HepG2 (cell line): ENCODE data around the gene ZDHHC19. TPM values are rescaled to one million over a fixed set of nuclear protein-coding genes. Genes with fewer than 3 reads are reported as not detected.
A peak's percentile ranks its signal among the peaks of the same experiment; 100 is the strongest.

Source experiments
- ATAC-seq: fragments of 200-7000 bp; cut with Tn5 transposase; 3 replicates; pipeline ENCODE4 v1.9.1; 2020; ENCODE audit warnings: mild to moderate bottlenecking, moderate library complexity
- BruUV-seq: library from RNA; stranded (reverse); fragments of 400-500 nt; replicated peaks from 2 replicates; lab custom pipeline; 2021; lab: Mats Ljungman, UMichigan
- CTCF ChIA-PET: fragments of 300-600 bp; formaldehyde crosslinking; extraction: SDS; loops from one replicate; lab custom pipeline; 2021; ENCODE audit warnings: low total read pairs, inconsistent platforms, low intra/inter-chr PET ratio; lab: Yijun Ruan, JAX
- POLR2A ChIA-PET: fragments of 350-600 bp; sonication (Branson Sonifier 250); formaldehyde crosslinking; loops from one replicate; lab custom pipeline; 2020; ENCODE audit warnings: antibody characterized with exemption, inconsistent platforms; lab: Yijun Ruan, JAX
- DNase-seq: peaks from one replicate; pipeline ENCODE4 v3.0.0-alpha.2; 2015; ENCODE audit warnings: low spot score
- FAIRE-seq: peaks from 3 replicates; lab custom pipeline; 2011; peaks lifted over from hg19 to GRCh38; lab: Jason Lieb, UNC
- H2AFZ ChIP-seq: one replicate; pipeline ENCODE4 v1.6.1; 2011; ENCODE audit warnings: low read length, inconsistent platforms
- H3K27ac ChIP-seq: fragments of 300-600 bp; 3 replicates; pipeline ENCODE4 v1.8.0; 2011; ENCODE audit warnings: mixed run types, mild to moderate bottlenecking, mixed read lengths, low read length, inconsistent platforms; ENCODE audit not compliant: insufficient read depth; ENCODE audit errors: extremely low read length
- H3K27me3 ChIP-seq, 2 experiments: fragments of 200-600 bp in 1 of 2; 2 replicates in 1 of 2; 3 replicates in 1 of 2; pipeline versions ENCODE4 v1.6.0 to v1.8.0; 2011; ENCODE audit warnings: low read length in 2 of 2, mild to moderate bottlenecking in 2 of 2, moderate library complexity in 2 of 2, inconsistent platforms in 1 of 2; ENCODE audit not compliant: insufficient read depth in 2 of 2, control insufficient read depth in 1 of 2
- H3K36me3 ChIP-seq, 2 experiments: fragments of 200-600 bp in 1 of 2; replicated peaks in 1 of 2; 2 replicates in 1 of 2; 3 replicates in 1 of 2; pipeline versions ENCODE4 v1.5.1 to v1.8.0; 2011; ENCODE audit warnings: low read length in 2 of 2, inconsistent platforms in 1 of 2; ENCODE audit not compliant: insufficient read depth in 2 of 2, control insufficient read depth in 1 of 2
- H3K4me1 ChIP-seq: 2 replicates; pipeline ENCODE4 v1.5.1; 2012; ENCODE audit warnings: low read length, inconsistent platforms; ENCODE audit not compliant: insufficient read depth
- H3K4me2 ChIP-seq: 2 replicates; pipeline ENCODE4 v1.6.0; 2011; ENCODE audit warnings: low read depth, low read length, inconsistent platforms
- H3K4me3 ChIP-seq, 3 experiments: fragments of 200-600 bp in 1 of 3; sonication (generic), shearing (Covaris generic) in 1 of 3; replicated peaks in 1 of 3; 2 replicates each; pipeline ENCODE4 v1.5.1; 2011 to 2016; ENCODE audit warnings: low read length in 3 of 3, inconsistent platforms in 2 of 3, low read depth in 2 of 3, mild to moderate bottlenecking in 2 of 3, control low read depth in 1 of 3, mixed read lengths in 1 of 3; ENCODE audit not compliant: insufficient read depth in 1 of 3
- H3K79me2 ChIP-seq: one replicate; pipeline ENCODE4 v1.6.1; 2011; ENCODE audit warnings: low read length, inconsistent platforms; ENCODE audit not compliant: insufficient read depth
- H3K9ac ChIP-seq: 2 replicates; pipeline ENCODE4 v1.6.0; 2011; ENCODE audit warnings: mild to moderate bottlenecking, low read depth, low read length, inconsistent platforms; ENCODE audit not compliant: insufficient read depth
- H3K9me3 ChIP-seq: 2 replicates; pipeline ENCODE4 v1.5.1; 2012; ENCODE audit warnings: mild to moderate bottlenecking, low read length
- H4K20me1 ChIP-seq: 2 replicates; pipeline ENCODE4 v1.6.0; 2011; ENCODE audit warnings: inconsistent platforms, mild to moderate bottlenecking, low read length, moderate library complexity; ENCODE audit not compliant: insufficient read depth
- ARNT2 ChIP-seq: sonication (generic); formaldehyde crosslinking; IDR thresholded peaks from 2 replicates; pipeline ENCODE4 v1.8.0; 2022; ENCODE audit warnings: mild to moderate bottlenecking, low read depth, missing genetic modification reagents, moderate library complexity
- DNMT3B ChIP-seq: conservative IDR thresholded peaks from 2 replicates; pipeline ENCODE4 v1.6.1; 2016; ENCODE audit warnings: missing biosample characterization, control low read depth
- FOXC1 ChIP-seq: sonication (generic); formaldehyde crosslinking; IDR thresholded peaks from 2 replicates; pipeline ENCODE4 v1.8.0; 2022; ENCODE audit warnings: mild to moderate bottlenecking, missing genetic modification reagents, borderline replicate concordance
- LCORL ChIP-seq, 2 experiments: fragments of 450-650 bp in 1 of 2; sonication (generic) in 1 of 2; formaldehyde crosslinking in 1 of 2; IDR thresholded peaks; 2 replicates each; pipeline versions ENCODE4 v1.5.0 to v1.6.1; 2017 to 2020; ENCODE audit warnings: antibody characterized with exemption in 1 of 2, missing genetic modification reagents in 1 of 2
- MAFG ChIP-seq: sonication (generic); formaldehyde crosslinking; IDR thresholded peaks from 2 replicates; pipeline ENCODE4 v1.5.1; 2020; ENCODE audit warnings: mild to moderate bottlenecking, missing genetic modification reagents
- NFYB ChIP-seq: sonication (generic); formaldehyde crosslinking; IDR thresholded peaks from 2 replicates; pipeline ENCODE4 v1.4.0; 2020; ENCODE audit warnings: missing genetic modification reagents
- NRL ChIP-seq: sonication (generic); formaldehyde crosslinking; IDR thresholded peaks from 2 replicates; pipeline ENCODE4 v1.5.0; 2020; ENCODE audit warnings: missing genetic modification reagents, mild to moderate bottlenecking, moderate library complexity, borderline replicate concordance
- SATB2 ChIP-seq: sonication (generic); formaldehyde crosslinking; IDR thresholded peaks from 2 replicates; pipeline ENCODE4 v1.5.0; 2020; ENCODE audit warnings: missing genetic modification reagents
- SRF ChIP-seq: IDR thresholded peaks from 2 replicates; pipeline ENCODE4 v1.6.1; 2011; ENCODE audit warnings: mild to moderate bottlenecking, low read depth, low read length, moderate library complexity
- TBL1XR1 ChIP-seq: fragments of 150-350 bp; IDR thresholded peaks from 2 replicates; pipeline ENCODE4 v1.6.1; 2014; ENCODE audit warnings: borderline replicate concordance, low read length; ENCODE audit not compliant: partially characterized antibody
- ZNF326 ChIP-seq: sonication (generic); formaldehyde crosslinking; IDR thresholded peaks from 2 replicates; pipeline ENCODE4 v1.4.0; 2020; ENCODE audit warnings: missing genetic modification reagents, borderline replicate concordance
- ZSCAN25 ChIP-seq: sonication (generic); formaldehyde crosslinking; IDR thresholded peaks from 2 replicates; pipeline ENCODE4 v1.8.0; 2022; ENCODE audit warnings: mild to moderate bottlenecking, missing genetic modification reagents
- WGBS: methylation state at CpG from one replicate; pipeline ENCODE4 v1.1.6; 2017; ENCODE audit warnings: low lambda C conversion rate; 5-methylcytosine and 5-hydroxymethylcytosine counted together
- in situ Hi-C: cut with HindIII; loops from 2 replicates; pipeline ENCODE4 v1.10.0; 2017; ENCODE audit warnings: low pct_unique_long_range_greater_than_20kb; ENCODE audit not compliant: extremely low pct_ligation_motif_present
- intact Hi-C: fragments of 100-400 bp; cut with micrococcal nuclease; formaldehyde crosslinking; loops from one replicate; pipeline ENCODE4 v1.10.0; 2022; ENCODE audit not compliant: unreplicated experiment
- polyA plus RNA-seq, 8 experiments: library from polyadenylated mRNA; depleted of rRNA in 3 of 8; stranded (reverse) in 7 of 8; unstranded in 1 of 8; fragments of >200 nt; fragmentation: Illumina TruSeq in 4 of 8; extraction: Trizol in 4 of 8; gene quantifications; 2 replicates each; pipeline versions ENCODE4 v1.2.1 to v1.2.3, GENCODE V29; 2011 to 2016; ENCODE audit warnings: low read depth in 4 of 8, missing spikeins in 1 of 8, mixed read lengths in 1 of 8; ENCODE audit not compliant: insufficient read depth in 1 of 8
- total RNA-seq, 5 experiments: library from RNA; depleted of rRNA; stranded (reverse); fragments of >200 nt; fragmentation: Illumina TruSeq; extraction: Trizol; gene quantifications; 2 replicates each; pipeline ENCODE4 v1.2.3, GENCODE V29; 2016; ENCODE audit warnings: low read depth in 1 of 5
- TF ChIP-seq, protein P1 (sequence below): sonication (generic); formaldehyde crosslinking; IDR thresholded peaks from 2 replicates; pipeline ENCODE4 v1.8.1; 2023; ENCODE audit warnings: mild to moderate bottlenecking, inconsistent platforms, moderate library complexity, missing genetic modification reagents, borderline replicate concordance
- TF ChIP-seq, protein P2 (sequence below): sonication (generic); formaldehyde crosslinking; IDR thresholded peaks from 2 replicates; pipeline ENCODE4 v1.4.0; 2020; ENCODE audit warnings: mild to moderate bottlenecking, missing genetic modification reagents
- TF ChIP-seq, protein P3 (sequence below): sonication (generic); formaldehyde crosslinking; IDR thresholded peaks from 2 replicates; pipeline ENCODE4 v1.9.0; 2022; ENCODE audit warnings: low read depth, missing genetic modification reagents

ZDHHC19 gene
- total and polyA plus RNA-seq, 2 of the 13 experiments (the other 11 are each of a cell fraction or from before 2014, with no cell fraction given), result 0.22 to 0.53 TPM

DNA sequence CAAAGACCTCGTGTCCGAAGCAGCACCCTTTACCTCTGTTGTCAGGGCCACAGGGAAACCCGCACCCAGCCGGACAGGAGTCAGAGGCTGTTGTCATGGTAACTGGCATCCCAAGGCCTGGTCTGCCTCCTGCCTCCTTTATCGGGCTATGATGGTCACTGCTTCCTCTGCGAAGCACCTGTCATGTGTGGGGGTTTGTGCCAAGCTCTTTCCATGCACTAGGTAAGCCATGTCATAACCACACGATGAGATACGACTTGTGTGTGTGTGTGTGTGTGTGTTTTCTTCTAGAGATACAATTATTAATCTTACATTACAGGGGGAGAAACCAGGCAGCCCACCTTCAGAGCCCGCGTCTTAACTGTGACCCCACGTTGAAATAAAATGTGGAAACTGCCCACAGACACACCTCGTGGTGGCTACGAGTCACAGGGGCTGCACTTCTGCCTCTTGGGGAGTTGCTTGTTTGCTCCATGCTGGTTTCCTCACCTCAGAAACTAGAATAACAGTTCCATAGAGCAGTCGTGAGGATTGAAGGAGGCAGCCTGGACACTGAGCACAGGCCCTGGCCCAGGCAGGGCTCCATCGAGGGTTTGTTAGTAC, 18.0 kb downstream of the ZDHHC19 start (continued):
- TF ChIP-seq, protein P1, sequence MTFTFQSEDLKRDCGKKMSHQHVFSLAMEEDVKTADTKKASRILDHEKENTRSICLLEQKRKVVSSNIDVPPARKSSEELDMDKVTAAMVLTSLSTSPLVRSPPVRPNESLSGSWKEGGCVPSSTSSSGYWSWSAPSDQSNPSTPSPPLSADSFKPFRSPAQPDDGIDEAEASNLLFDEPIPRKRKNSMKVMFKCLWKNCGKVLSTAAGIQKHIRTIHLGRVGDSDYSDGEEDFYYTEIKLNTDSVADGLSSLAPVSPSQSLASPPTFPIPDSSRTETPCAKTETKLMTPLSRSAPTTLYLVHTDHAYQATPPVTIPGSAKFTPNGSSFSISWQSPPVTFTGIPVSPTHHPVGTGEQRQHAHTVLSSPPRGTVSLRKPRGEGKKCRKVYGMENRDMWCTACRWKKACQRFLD (CRISPR knock-in tag), result no peak
- TF ChIP-seq ZNF326, result no peak
- TF ChIP-seq TBL1XR1, result no peak
- TF ChIP-seq SATB2 (CRISPR knock-in tag), result no peak

DNA sequence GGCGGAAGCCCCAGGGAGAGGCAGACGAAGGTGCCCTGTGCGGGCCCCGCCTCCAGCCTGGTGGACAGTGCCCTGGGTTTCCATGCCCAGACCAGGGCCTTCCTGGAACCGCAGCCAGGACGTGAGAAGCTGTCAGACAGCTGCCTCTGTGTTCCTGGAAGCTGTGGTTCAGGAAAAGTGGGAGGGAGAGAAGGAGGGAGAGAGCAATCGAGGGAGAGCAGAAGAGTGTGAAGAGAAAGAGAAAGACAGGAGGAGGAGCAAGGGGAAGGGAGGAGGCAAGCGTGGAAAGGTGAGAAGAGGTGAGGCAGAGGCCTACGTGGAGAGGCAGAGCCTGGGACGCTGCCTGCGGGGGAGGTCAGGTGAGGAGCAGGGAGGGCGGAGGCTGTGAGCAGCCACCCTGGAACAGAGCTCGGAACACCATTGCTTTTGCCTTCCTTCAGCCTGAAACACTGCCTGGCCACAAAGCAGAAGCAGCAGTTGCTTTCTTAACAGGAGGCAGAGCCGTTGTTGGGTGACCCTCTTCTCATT, 18.6 kb downstream of the ZDHHC19 start:
- peaks cover 58% of the 10 kb centered on the region for H3K4me1 ChIP-seq
- ChIA-PET POLR2A (no interaction called here), CTCF (no interaction called here)
- H4K20me1 ChIP-seq, result no peaks in the 10 kb centered on the region
- in situ Hi-C loops, result loop anchor here (5.0 kb wide), 1 partner anchor 170 kb away; no protein-coding TSS in a partner anchor
- no peak overlapping the region for H2AFZ ChIP-seq
- ATAC-seq (peak; percentile 9; the same call in 2 of the 3 replicates), DNase-seq (no peak), FAIRE-seq (no peak)
- H3K79me2 ChIP-seq, result no peaks in the 10 kb centered on the region
- intact Hi-C loops, result no loop called here
- H3K4me2 ChIP-seq, result peak overlapping the region; percentile 56
- peak overlapping the region in 1 of 3 experiments; percentile 48; a peak in 1 of 6 replicates for H3K4me3 ChIP-seq
- no peaks in the 10 kb centered on the region for H3K36me3 ChIP-seq
- no TSS peak for BruUV-seq
- H3K27me3 ChIP-seq, result peaks cover 3 to 52% of the 10 kb centered on the region in 2 experiments; a peak in 4 of 5 replicates
- peak overlapping the region; percentile 34; the same call in 1 of the 2 replicates for H3K9ac ChIP-seq
- H3K27ac ChIP-seq, result no peak overlapping the region
- 26% methylated on average over 13 of the region's 14 CpGs for WGBS
- H3K9me3 ChIP-seq, result no peaks in the 10 kb centered on the region
- TF ChIP-seq FOXC1 (CRISPR knock-in tag) (0 out of 2 replicates have a peak, but pooled peaks have one; percentile 42), ZSCAN25 (CRISPR knock-in tag) (no peak), SRF (no peak), MAFG (CRISPR knock-in tag) (no peak), LCORL (IDR thresholded peaks at IDR 0.05) (no peak), LCORL (CRISPR knock-in tag; IDR thresholded peaks at IDR 0.05) (no peak), NRL (CRISPR knock-in tag) (0 out of 2 replicates have a peak, but pooled peaks have one; percentile 71), ARNT2 (no peak), DNMT3B (CRISPR knock-in tag) (no peak), NFYB (CRISPR knock-in tag) (no peak)
- TF ChIP-seq, protein P2, sequence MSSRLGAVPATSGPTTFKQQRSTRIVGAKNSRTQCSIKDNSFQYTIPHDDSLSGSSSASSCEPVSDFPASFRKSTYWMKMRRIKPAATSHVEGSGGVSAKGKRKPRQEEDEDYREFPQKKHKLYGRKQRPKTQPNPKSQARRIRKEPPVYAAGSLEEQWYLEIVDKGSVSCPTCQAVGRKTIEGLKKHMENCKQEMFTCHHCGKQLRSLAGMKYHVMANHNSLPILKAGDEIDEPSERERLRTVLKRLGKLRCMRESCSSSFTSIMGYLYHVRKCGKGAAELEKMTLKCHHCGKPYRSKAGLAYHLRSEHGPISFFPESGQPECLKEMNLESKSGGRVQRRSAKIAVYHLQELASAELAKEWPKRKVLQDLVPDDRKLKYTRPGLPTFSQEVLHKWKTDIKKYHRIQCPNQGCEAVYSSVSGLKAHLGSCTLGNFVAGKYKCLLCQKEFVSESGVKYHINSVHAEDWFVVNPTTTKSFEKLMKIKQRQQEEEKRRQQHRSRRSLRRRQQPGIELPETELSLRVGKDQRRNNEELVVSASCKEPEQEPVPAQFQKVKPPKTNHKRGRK, result 0 out of 2 replicates have a peak, but pooled peaks have one; percentile 42
- TF ChIP-seq, protein P3, sequence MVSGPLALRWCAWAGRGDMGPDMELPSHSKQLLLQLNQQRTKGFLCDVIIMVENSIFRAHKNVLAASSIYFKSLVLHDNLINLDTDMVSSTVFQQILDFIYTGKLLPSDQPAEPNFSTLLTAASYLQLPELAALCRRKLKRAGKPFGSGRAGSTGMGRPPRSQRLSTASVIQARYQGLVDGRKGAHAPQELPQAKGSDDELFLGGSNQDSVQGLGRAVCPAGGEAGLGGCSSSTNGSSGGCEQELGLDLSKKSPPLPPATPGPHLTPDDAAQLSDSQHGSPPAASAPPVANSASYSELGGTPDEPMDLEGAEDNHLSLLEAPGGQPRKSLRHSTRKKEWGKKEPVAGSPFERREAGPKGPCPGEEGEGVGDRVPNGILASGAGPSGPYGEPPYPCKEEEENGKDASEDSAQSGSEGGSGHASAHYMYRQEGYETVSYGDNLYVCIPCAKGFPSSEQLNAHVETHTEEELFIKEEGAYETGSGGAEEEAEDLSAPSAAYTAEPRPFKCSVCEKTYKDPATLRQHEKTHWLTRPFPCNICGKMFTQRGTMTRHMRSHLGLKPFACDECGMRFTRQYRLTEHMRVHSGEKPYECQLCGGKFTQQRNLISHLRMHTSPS (CRISPR knock-in tag), result 0 out of 2 replicates have a peak, but pooled peaks have one; percentile 29
